Mammary epithelial cell (primary cell): ENCODE measurements around the gene NUDT14.

Experiments
- CTCF ChIP-seq, 2 donors: IDR thresholded peaks in 1 of 2; conservative IDR thresholded peaks in 1 of 2; 2 replicates each; pipeline ENCODE4 v1.5.1; 2011 to 2012; ENCODE audit warnings: inconsistent platforms in 2 of 2, low read length in 2 of 2, mild to moderate bottlenecking in 2 of 2, control low read depth in 1 of 2, low read depth in 1 of 2; ENCODE audit not compliant: insufficient read depth in 1 of 2; ENCODE audit errors: extremely low read depth in 1 of 2
- EZH2 ChIP-seq: IDR thresholded peaks from 2 replicates; pipeline ENCODE4 v1.6.1; 2012; ENCODE audit warnings: low read length, inconsistent platforms, borderline replicate concordance

DNA sequence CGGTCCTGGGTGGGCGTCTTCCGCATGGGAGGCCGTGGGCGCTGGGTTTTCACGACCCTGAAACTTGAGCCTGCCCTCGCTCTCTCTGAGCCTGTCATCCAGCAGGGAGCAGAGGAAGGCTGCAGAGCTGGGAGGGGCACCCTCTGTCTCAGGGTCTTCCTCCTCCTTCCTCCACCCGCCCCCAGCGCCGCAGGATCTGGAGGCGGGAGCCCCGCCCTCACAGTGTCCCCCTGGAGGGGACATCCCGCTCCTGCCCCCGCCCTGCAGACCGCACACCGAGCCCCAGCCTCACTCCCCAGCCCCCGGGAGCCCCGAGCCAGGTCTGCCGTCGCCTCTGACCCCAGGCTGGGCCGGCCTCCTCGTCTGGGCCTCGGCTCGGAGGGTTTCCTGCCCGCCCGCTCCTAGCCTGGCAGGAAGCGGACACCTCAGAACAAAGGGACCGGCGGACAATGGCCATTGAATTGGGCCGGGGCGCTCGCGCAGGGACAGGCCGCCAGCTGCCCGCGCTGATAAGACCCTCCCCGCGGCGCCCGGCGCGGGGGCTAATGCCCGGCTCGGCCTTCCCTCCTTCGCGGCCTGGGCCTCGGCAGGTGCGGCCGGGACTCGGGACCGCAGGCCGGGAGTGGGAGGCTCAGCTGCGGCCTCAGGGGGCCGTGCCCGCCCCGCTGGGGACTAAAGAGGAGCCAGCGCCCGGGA, 15.3 kb upstream of the NUDT14 start:
- TF ChIP-seq CTCF (conservative IDR thresholded peaks at IDR 0.05 in 1 of 2, IDR thresholded peaks at IDR 0.05 in 1 of 2; ENCODE audit: extremely low read depth in 1 of 2, insufficient read depth in 1 of 2, low read depth in 1 of 2, low read length in 2 of 2) (no peak), EZH2 (peak; percentile 38)
